BJ (cell line): ENCODE measurements around the gene RABAC1. TPM values are rescaled to one million over a fixed set of nuclear protein-coding genes. Genes with fewer than 3 reads are reported as not detected.

ENCODE experiments used
- CTCF ChIA-PET: fragments of 350-600 bp; formaldehyde crosslinking; extraction: SDS; loops from one replicate; lab custom pipeline; 2021; ENCODE audit warnings: antibody characterized with exemption, inconsistent platforms; lab: Yijun Ruan, JAX
- POLR2A ChIA-PET: fragments of 300-600 bp; sonication (Branson Sonifier 250); formaldehyde crosslinking; extraction: SDS; loops from one replicate; lab custom pipeline; 2021; ENCODE audit warnings: antibody characterized with exemption; lab: Charles Lee
- DNase-seq: peaks from one replicate; pipeline ENCODE4 v3.0.0-alpha.2; 2011; ENCODE audit warnings: low read depth
- H3K27me3 ChIP-seq: 2 replicates; pipeline ENCODE4 v1.6.0; 2011; ENCODE audit warnings: low read length; ENCODE audit not compliant: control insufficient read depth, insufficient read depth
- H3K36me3 ChIP-seq: 2 replicates; pipeline ENCODE4 v1.5.1; 2011; ENCODE audit warnings: low read length; ENCODE audit not compliant: control insufficient read depth, insufficient read depth
- H3K4me3 ChIP-seq: 2 replicates; pipeline ENCODE4 v1.5.1; 2011; ENCODE audit warnings: low read depth, mild to moderate bottlenecking, control low read depth, low read length
- CTCF ChIP-seq: IDR thresholded peaks from 2 replicates; pipeline ENCODE4 v1.5.1; 2011; ENCODE audit warnings: low read depth, mild to moderate bottlenecking, control low read depth, inconsistent platforms, low read length, moderate library complexity; ENCODE audit not compliant: insufficient read depth
- polyA plus RNA-seq: library from polyadenylated mRNA; depleted of rRNA; stranded (reverse); fragments of >200 nt; gene quantifications from 2 replicates; pipeline ENCODE4 v1.2.3, GENCODE V29; 2011

RABAC1 gene
- polyA plus RNA-seq, 1 experiment: 361 TPM

GRCh38 chr19:41991025-41991424, 31.9 kb upstream of the RABAC1 start:
- DNase-seq: no peak

GRCh38 chr19:41990615-41991014, 31.5 kb upstream of the RABAC1 start:
- Histone ChIP-seq H3K27me3 (peaks cover 10% of the 10 kb centered on the region), H3K4me3 (no peak overlapping the region), H3K36me3 (no peaks in the 10 kb centered on the region)
- CTCF ChIA-PET: interaction anchor here (1.2 kb wide), 1 partner anchor 44 kb away, joined by 3 read pairs; no protein-coding TSS in a partner anchor
- no peak for DNase-seq
- no peak for TF ChIP-seq CTCF
- POLR2A ChIA-PET: interaction anchor here (0.6 kb wide), 1 partner anchor 169 kb away, joined by 6 read pairs; no protein-coding TSS in a partner anchor

More at GRCh38 chr19:41991025-41991424, 31.9 kb upstream of the RABAC1 start:
- no peak for TF ChIP-seq CTCF
- Histone ChIP-seq H3K27me3 (peaks cover 12% of the 10 kb centered on the region), H3K4me3 (no peak overlapping the region), H3K36me3 (no peaks in the 10 kb centered on the region)
- POLR2A ChIA-PET: interaction anchor here (0.6 kb wide), 1 partner anchor 169 kb away, joined by 6 read pairs; no protein-coding TSS in a partner anchor
- CTCF ChIA-PET: interaction anchor here (1.2 kb wide), 1 partner anchor 44 kb away, joined by 3 read pairs; no protein-coding TSS in a partner anchor

GRCh38 chr19:41990028-41990427, 30.9 kb upstream of the RABAC1 start:
- no peak for TF ChIP-seq CTCF

GRCh38 chr19:41988947-41989346, 29.8 kb upstream of the RABAC1 start:
- TF ChIP-seq CTCF: no peak
- Histone ChIP-seq H3K27me3 (peaks cover 10% of the 10 kb centered on the region), H3K4me3 (no peak overlapping the region), H3K36me3 (no peaks in the 10 kb centered on the region)
- ChIA-PET CTCF (no interaction called here), POLR2A (no interaction called here)
- no peak for DNase-seq

More at GRCh38 chr19:41990028-41990427, 30.9 kb upstream of the RABAC1 start:
- ChIA-PET POLR2A (no interaction called here), CTCF (no interaction called here)
- Histone ChIP-seq H3K27me3 (peaks cover 10% of the 10 kb centered on the region), H3K36me3 (no peaks in the 10 kb centered on the region), H3K4me3 (no peak overlapping the region)
- no peak for DNase-seq

GRCh38 chr19:41987141-41987860, 28.2 kb upstream of the RABAC1 start:
- Histone ChIP-seq H3K4me3 (no peak overlapping the region), H3K27me3 (peaks cover 6% of the 10 kb centered on the region; the same call in 1 of the 2 replicates), H3K36me3 (no peaks in the 10 kb centered on the region)
- DNase-seq: no peak
- CTCF ChIA-PET: interaction anchor here (1.2 kb wide), 1 partner anchor 48 kb away, joined by 3 read pairs; no protein-coding TSS in a partner anchor
- POLR2A ChIA-PET: no interaction called here
- TF ChIP-seq CTCF: no peak
